IMR-90 (cell line): Measurements from ENCODE around the gene USP47.

Source experiments
- BHLHE40 ChIP-seq: fragments of 150-350 bp; IDR thresholded peaks from 2 replicates; pipeline ENCODE4 v1.6.1; 2016; ENCODE audit warnings: mild to moderate bottlenecking, low read depth, low read length
- CEBPB ChIP-seq: IDR thresholded peaks from 2 replicates; pipeline ENCODE4 v1.6.1; 2012; ENCODE audit warnings: low read depth, low read length, improper control_type of control experiment
- MAZ ChIP-seq: IDR thresholded peaks from 2 replicates; pipeline ENCODE4 v1.6.1; 2012; ENCODE audit warnings: low read depth, mild to moderate bottlenecking, low read length, improper control_type of control experiment, moderate library complexity, borderline replicate concordance
- POLR2A ChIP-seq: IDR thresholded peaks from 2 replicates; pipeline ENCODE4 v1.6.1; 2012; ENCODE audit warnings: mild to moderate bottlenecking, low read depth, low read length
- RAD21 ChIP-seq: IDR thresholded peaks from 2 replicates; pipeline ENCODE4 v1.6.1; 2012; ENCODE audit warnings: low read length, improper control_type of control experiment
- SMC3 ChIP-seq: fragments of 150-350 bp; IDR thresholded peaks from 2 replicates; pipeline ENCODE4 v1.6.1; 2016; ENCODE audit warnings: low read depth, mild to moderate bottlenecking, antibody characterized with exemption, low read length, moderate library complexity
- TF ChIP-seq, protein P1 (sequence below): conservative IDR thresholded peaks from 2 replicates; pipeline ENCODE4 v1.5.1; 2012; ENCODE audit warnings: mild to moderate bottlenecking, low read depth, low read length, improper control_type of control experiment
- TF ChIP-seq, protein P2 (sequence below): fragments of 150-350 bp; IDR thresholded peaks from 2 replicates; pipeline ENCODE4 v1.6.1; 2017; ENCODE audit warnings: mild to moderate bottlenecking, antibody characterized with exemption, low read length, low read depth

DNA sequence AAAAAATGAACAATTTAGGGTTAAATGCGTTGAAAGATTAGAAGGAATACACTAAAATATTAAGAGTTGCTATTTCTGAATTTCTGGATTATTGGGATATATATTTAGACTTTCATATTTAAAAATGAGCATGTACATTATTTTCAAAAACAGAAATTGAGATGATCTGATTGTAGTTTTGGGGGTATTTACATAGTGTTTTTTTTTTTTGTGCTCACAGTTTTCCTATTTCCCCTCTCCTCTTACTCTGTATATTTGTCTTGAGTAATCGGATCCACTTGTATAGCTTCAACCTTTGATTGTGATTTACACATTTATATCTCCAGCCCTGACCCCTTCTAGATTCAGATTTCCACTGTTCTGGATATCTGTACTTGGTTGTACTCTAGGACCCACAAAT is 5.3 kb downstream of the USP47 start:
- TF ChIP-seq POLR2A (no peak), SMC3 (no peak), RAD21 (no peak), CEBPB (no peak), MAZ (no peak), BHLHE40 (no peak)
- TF ChIP-seq, protein P1, sequence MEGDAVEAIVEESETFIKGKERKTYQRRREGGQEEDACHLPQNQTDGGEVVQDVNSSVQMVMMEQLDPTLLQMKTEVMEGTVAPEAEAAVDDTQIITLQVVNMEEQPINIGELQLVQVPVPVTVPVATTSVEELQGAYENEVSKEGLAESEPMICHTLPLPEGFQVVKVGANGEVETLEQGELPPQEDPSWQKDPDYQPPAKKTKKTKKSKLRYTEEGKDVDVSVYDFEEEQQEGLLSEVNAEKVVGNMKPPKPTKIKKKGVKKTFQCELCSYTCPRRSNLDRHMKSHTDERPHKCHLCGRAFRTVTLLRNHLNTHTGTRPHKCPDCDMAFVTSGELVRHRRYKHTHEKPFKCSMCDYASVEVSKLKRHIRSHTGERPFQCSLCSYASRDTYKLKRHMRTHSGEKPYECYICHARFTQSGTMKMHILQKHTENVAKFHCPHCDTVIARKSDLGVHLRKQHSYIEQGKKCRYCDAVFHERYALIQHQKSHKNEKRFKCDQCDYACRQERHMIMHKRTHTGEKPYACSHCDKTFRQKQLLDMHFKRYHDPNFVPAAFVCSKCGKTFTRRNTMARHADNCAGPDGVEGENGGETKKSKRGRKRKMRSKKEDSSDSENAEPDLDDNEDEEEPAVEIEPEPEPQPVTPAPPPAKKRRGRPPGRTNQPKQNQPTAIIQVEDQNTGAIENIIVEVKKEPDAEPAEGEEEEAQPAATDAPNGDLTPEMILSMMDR, result no peak
- TF ChIP-seq, protein P2, sequence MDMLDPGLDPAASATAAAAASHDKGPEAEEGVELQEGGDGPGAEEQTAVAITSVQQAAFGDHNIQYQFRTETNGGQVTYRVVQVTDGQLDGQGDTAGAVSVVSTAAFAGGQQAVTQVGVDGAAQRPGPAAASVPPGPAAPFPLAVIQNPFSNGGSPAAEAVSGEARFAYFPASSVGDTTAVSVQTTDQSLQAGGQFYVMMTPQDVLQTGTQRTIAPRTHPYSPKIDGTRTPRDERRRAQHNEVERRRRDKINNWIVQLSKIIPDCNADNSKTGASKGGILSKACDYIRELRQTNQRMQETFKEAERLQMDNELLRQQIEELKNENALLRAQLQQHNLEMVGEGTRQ, result no peak
